Prostate gland (tissue), 2 donors: Measurements from ENCODE around the gene CLEC4D.
"Not testable (repeated sequence)": the region's sequence is repeated elsewhere in the genome, so short reads cannot be mapped to it uniquely, and the experiment has no call there.

ENCODE experiments used
- CTCF ChIP-seq, 4 experiments: fragments of 200-600 bp in 2 of 4; fragments of 450-650 bp in 2 of 4; sonication (generic) in 2 of 4; IDR thresholded peaks; 1 replicate in 3 of 4; 2 replicates in 1 of 4; pipeline ENCODE4 v1.5.1; 2016 to 2019; ENCODE audit warnings: antibody characterized with exemption in 4 of 4, mild to moderate bottlenecking in 2 of 4, moderate library complexity in 2 of 4
- POLR2A ChIP-seq: fragments of 450-650 bp; IDR thresholded peaks from one replicate; pipeline ENCODE4 v1.6.1; 2016; ENCODE audit warnings: antibody characterized with exemption, mild to moderate bottlenecking

GRCh38 chr12:8540831-8541230 is 27.5 kb downstream of the CLEC4D start, which contains the start of gene CLEC4E:
- TF ChIP-seq CTCF (IDR thresholded peaks at IDR 0.05); POLR2A: not testable (repeated sequence)
